Astrocyte of the hippocampus (primary cell): Measurements from ENCODE around the gene CAMK2D.
"Not testable (repeated sequence)": the region's sequence is repeated elsewhere in the genome, so short reads cannot be mapped to it uniquely, and the experiment has no call there.

ENCODE experiments used
- DNase-seq: peaks from one replicate; pipeline ENCODE4 v3.0.0; 2011; ENCODE audit warnings: low read depth, low spot score

The CAMK2D gene

DNA sequence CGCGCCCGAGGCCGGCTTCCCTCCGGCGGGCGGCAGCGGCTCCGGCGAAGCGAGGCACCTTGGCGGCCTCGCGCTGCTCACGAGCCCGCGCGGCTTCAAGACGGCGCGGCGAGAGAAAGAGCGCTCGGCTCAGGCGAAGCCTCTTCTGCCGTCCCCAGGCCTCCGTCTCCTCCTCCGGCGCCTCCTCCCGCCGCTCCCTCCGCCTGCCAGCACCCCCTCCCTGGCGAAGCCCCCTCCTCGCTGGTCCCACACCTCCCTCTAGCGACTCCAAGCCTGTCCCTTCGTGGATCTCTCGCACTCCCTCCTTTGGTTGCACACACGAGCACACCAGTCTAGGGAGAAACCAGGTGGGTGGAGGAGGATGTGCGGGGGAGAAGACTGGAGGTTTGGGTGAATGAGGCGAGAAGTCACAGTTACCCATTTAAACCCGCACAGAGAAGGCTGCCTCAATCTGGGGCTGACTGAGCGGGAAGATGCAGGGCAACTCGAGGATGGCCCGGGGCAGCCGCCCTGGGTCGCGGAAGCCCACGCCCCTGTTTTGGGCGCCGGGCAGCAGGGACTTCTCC, at the start of gene CAMK2D:
TSS of gene CAMK2D (minus strand) at position 119 of the 566 bp plus-strand sequence. CDS start 670 bp downstream, outside the sequence.
- peak; percentile 95 for DNase-seq

DNA sequence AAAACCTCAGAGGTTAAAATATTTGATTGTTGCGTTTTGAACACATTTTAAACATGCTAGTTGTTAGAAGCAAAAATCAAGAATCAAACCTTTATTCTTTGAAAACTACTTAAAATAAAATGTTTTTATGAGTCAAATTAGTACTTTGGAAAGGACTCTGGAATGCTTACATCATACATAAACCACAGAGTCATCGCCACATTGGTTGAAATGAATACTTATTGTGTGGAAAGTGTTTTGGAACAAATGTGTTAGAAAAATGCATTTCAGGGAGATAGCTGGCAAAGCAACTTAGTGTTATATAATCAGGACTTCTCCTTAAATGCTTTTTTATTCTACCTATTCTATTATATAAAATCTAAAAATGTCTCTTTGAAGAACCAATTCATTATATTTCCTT, 49.4 kb upstream of the CAMK2D start:
- DNase-seq = peak; percentile 66

DNA sequence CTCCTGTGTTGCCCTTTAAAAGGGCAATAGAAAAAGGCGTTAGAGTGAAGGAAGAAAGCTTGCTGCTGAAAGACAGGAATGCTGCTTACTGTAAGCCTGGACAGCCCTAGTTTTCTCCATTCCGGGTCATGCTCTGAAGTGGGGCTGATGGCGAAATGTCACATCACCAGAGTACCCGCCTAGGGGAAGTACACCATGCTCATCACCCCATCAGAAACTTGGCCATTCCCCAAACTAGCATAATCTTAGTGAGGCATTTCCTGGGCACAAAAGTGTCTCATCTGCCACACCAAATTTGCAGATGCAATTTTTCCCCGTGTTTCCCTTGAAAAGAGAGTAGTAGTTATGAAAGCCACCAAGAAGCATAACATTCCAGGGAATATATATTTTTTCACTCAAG, 47.8 kb upstream of the CAMK2D start:
- DNase-seq = no peak

DNA sequence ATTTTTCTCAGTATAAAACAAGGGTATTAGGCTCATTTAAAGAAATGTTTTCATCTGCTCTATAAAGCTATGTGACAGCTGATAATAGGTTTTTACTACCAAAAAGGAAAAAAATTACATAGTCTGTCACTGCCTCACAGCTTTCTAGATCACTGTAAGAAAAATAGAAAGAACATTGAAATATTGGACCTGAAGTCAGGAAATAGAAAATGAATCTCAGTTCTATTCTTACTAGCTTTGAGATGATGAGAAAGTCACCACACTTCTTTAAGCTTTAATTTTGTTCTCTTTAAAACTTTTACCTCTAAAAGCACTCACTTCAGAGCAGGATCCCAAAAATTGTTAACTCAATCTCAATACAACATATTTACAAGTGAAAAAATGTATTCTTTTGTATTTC, 45.3 kb upstream of the CAMK2D start:
- DNase-seq = no peak

DNA sequence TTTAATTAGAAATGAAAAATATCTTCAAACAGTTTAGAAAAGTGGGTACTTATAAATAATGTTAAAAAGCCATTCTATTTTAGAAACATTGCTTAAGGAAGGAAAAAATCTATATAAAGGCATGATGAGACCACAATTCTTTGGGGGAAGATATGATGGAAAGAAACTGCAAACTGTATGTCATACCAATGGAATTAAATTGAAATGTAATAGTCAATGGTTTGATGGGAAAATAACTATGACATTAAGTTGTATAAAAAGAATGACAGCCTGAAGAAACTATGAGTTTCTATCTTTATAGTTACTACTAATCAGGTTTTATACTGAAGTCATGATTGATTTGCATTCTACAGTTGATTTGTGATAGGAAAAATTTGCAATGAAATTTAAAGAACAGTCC, 40.3 kb upstream of the CAMK2D start:
- no peak for DNase-seq

DNA sequence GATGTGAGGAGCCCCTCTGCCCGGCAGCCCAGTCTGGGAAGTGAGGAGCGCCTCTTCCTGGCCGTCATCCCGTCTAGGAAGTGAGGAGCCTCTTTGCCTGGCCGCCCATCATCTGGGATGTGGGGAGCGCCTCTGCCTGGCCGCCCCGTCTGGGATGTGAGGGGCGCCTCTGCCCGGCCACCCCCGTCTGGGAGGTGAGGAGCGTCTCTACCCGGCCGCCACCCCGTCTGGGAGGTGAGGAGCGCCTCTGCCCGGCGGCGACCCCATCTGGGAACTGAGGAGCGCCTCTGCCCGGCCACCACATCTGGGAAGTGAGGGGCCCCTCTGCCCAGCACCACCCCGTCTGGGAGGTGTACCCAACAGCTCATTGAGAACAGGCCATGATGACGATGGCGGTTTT, 34.8 kb upstream of the CAMK2D start:
- not testable (repeated sequence) for DNase-seq

DNA sequence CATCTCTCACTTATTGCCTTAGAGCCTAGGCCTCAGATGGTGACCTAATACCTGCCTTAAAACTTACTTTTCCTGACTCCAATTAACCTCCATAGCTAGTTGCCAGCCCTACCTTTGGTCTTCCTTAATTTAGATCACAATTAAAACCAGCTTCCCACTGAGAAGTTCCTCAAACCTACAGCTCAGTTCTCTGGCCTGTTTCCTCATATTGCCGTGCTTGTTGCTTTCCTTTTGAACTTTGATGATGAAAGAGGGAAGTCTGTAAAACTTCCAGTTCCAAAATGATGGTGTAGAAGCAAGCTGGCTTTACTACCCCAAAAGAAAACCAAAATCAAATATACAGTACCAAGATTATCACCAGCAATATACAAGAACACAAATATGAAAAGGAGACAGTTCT, 28.9 kb upstream of the CAMK2D start:
- no peak for DNase-seq

DNA sequence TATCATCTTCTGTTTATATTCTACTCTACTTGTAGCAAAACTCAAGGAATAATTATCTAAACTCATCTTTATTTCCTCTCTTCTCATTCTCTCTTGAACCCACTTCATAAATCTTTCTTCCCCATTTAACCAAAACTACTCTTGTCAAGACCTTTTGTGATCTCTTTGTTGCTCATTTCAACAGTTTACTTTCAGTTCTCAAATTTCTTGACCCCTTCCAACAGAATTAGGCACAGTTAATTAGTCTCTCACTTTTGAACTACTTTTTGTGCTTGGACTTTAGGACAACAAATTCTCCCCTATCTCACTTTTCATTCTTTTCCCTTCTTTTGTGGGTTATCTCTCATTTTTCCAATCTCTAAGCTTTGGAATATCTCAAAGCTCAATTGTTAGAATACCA, 27.4 kb upstream of the CAMK2D start:
- DNase-seq = no peak

DNA sequence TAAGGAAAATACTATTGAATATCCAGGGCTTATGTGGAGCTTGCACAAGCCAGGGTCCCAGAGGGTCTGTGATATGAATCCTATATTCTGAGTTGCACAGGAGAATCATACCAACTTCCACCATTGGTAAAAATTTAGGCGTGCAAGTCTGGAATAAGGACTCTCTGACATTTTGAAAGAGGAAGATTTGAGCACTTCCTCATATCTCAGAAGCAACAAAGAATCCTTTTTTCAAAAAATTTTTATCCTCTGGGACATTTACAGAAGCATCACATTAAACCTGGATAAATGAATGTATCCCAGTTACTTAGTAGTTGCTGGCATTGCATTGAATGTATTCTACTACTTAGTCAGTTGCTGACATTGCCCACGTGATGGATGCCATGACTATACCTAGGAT, 24.2 kb upstream of the CAMK2D start:
- DNase-seq = no peak

DNA sequence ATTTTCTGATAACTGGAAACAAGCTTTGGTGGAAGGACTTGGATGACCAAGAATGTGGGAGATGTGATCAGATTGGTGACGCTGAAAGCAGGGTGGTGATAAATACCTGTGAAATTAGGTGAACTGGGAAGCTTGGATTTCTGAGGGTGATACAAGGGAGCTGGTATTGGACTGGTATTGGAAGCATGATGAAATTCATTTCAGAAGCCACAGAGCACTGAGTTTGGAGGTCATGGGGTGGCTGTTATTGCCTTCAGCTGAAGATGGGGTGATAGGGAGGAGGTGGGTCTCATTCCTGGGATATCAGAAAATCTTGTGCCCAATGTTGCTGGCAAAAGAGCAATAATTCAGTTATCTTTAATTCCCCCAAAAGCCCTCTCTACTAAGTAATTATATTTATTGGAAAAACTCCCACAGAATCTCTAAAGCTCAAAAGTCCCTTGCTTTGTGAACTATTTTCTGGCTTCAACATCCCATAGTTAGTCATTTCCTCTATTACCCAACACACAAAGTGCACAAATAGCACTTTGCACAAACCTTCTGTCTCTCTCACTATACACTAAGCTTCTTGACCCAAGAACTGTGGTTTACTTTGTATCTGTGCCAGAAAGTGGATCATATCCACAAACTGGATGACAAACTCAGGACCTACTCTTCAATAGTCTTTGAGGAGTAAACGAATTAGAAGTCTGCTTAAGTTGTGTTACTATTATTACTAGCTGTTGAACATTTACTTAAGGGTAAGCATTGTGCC, 23.1 kb upstream of the CAMK2D start:
- peak; percentile 82 for DNase-seq

DNA sequence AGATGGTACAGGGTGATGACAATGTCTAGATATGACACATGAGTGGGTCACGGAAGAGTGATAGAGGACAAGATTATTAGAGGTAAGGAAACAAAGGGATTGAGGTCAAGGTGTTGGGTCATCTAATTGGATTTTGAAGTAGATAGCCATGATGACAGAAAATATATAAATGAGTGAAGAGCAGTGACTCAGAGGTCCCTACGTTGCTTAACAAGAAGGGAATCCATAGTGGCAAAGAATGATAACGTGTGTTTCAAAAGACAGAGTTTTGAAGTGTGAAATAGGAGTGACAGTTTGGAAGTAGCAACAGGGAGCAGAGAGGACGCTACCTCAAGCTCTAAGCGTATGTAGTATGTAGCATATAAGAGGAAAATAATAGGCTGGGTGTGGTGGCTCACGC, 22.2 kb upstream of the CAMK2D start:
- no peak for DNase-seq

DNA sequence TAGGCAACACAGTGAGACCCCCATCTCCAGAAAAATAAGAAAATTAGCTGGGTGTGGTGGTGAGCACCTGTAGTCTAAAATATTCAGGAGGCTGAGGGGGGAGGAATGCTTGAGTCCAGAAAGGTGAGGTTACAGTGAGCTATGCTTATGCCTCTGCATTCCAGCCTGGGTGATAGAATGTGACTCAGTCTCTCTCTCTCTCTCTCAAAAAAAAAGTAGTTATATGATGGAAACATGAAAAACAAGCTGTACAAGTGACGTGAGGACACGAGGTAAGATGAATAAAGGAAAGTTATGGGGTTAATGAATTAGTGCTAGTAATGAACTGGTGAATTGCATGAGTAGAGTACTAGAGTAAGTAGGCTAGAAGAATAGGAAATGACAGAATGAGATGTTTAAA, 21.8 kb upstream of the CAMK2D start:
- no peak for DNase-seq

DNA sequence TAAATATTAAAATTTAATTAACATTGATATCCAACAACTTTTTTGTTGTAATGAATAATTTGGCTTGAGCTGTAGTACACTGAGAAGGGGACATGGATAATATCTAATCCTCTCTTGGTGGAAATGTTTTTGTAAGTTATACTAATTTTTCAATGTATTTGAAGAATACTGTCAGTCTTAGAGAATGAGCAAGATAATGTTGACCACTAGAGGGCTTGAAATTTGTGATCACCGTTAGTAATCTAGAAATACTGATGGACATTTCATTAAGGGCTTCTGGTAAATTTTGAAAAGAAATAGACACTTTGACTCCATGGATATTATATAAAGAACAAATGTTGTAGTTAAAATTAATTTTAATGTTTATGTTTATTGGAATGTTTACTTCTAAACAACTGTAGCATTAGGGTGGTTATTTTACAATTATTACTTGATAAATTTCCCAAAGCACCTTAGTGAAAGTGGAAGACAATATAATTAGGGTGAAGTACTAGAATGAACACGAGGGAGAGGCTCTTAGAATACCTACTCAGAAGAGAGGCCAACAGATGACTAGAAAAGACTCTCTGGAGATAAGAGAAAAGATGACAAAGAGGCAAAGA, 20.0 kb upstream of the CAMK2D start:
- DNase-seq = peak; percentile 50

DNA sequence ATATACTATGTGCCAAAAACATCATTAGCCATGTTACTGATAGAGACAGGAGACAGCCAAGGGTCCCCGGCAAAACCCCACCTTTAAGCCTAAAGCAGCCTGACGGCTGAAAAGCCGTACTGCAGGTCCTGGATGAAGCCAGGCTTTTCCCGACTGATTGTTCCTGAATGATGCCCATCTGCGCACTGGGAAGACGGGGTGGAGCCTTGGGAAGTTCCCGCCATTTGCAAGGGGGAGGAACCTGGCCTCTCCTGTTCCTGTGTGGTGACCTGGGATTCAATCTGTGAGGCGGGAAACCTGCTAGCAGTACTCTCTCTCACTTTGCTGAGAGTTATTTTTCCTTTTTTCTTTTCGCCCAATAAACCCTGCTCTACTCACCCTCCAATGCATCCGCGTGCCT, 15.1 kb upstream of the CAMK2D start:
- DNase-seq = no peak

DNA sequence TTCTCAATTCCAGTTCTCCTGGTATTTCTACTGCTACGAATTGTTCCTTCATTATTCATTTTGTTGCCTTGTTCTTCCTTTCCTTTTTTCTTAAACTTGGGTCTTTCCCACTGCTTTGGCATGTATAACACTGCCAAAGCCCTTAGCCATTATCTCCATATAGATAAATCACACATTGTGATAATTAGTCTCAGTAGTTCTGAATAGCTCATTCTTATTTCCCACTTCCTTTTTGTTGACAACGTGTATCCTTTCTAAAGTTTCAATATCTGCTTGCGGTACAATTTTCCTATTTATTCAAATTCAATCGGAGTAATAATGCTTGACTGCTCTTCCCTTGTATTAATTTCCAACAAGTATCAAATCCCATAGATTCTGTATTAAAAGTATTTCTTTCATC, 14.5 kb upstream of the CAMK2D start:
- no peak for DNase-seq

DNA sequence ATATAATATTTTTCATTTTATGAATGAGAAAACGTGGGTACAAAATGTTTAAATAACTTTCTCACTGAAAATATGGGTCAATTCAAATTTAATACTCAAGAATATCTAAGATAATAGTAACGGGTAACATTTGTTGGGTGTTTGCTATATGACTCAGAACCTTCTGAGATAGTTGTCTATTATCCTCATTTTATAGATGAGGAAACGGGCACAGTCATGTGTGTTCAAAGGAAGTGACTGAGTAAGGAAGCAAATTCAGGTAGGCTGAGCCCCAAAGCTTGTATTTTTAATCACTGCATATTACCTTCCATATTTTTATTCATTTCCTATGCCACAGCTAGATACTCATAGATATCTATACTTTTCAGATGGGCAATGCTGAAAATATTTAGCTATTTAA, 12.2 kb upstream of the CAMK2D start:
- DNase-seq = no peak

DNA sequence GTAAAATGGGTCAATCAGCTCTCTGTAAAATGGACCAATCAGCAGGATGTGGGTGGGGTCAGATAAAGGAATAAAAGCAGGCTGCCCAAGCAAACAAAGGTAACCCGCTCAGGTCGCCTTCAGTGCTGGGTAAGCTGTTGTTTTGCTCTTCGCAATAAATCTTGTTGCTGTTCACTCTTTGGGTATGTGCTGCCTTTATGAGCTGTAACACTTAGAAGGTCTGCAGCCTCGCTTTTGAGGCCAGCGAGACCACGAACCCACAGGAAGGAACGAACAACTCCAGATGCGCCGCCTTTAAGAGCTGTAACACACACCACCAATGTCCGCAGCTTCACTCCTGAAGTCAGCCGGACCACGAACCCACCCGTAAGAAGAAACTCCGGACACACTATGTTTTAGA, 11.5 kb upstream of the CAMK2D start:
- no peak for DNase-seq

DNA sequence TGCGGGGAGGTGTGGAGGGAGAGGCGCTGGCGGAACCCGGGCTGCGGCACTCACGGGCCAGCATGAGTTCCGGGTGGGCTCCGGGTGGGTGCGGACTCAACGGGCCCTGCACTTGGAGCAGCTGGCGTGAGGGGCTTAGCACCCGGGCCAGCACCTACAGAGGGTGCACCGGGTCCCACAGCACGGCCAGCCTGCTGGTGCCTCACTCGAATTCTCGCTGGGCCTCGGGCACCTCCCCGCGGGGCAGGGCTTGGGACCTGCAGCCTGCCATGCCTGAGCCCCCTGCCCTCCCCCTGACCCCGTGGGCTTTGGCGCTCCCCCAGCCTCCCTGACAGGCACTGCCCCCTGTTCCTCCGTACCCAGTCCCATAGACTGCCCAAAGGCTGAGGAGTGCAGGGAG, 10.8 kb upstream of the CAMK2D start:
- DNase-seq = no peak

DNA sequence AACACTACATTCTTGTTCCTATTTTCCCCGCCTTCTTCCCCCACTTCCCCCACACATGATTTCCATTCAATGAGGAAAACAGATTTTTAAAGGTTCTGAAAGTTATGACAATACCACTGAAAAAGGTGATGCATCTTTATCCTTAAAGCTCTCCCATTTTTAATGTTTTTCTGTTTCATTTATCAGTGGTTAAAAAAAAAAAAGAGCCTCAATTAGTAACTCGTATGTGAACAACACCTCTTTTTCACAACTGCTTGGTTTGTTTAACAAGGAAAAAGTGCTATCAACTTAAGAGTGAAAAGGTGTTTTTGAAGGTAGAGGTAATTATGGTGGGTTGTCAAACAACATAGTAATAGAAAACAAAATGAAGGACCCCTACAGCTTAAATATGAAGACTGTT, 8.2 kb upstream of the CAMK2D start:
- DNase-seq = no peak

DNA sequence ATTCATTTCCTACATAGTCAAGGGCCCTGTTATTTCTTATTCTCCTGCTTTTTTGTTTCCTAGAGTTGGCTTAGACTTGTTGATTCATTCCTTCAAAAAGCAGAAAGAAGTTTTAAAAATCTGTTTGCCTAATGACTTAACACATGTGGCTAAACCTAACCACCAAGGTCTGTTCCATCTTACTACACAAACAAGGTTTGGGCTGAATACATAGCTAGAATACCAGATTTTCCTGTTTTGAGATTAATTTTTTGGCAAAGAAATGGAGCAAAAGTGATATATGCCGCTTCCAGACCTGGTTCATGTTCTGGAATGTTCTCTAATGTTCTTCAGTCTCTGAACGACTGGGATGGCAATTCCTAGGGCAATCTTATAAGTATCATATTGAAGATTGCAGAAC, 7.4 kb upstream of the CAMK2D start:
- no peak for DNase-seq

DNA sequence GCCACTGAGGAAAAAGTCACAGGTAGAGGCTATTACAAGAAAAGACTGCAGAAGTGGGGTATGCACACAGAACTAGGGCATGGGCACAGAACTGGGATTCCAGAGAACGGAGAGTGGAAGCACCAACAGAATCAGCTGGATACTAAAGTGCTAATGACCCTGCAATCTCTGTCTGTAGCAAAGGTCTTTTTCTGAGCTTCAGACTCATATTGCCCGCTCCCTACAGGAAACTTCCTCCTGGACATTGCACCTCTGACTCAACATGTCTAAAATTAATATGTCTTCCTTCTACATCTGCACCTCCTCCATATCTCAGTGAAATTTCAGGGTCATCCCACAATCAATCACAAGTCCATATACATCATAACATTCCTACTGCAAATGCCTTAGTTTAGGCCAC, 5.3 kb upstream of the CAMK2D start:
- DNase-seq = no peak

DNA sequence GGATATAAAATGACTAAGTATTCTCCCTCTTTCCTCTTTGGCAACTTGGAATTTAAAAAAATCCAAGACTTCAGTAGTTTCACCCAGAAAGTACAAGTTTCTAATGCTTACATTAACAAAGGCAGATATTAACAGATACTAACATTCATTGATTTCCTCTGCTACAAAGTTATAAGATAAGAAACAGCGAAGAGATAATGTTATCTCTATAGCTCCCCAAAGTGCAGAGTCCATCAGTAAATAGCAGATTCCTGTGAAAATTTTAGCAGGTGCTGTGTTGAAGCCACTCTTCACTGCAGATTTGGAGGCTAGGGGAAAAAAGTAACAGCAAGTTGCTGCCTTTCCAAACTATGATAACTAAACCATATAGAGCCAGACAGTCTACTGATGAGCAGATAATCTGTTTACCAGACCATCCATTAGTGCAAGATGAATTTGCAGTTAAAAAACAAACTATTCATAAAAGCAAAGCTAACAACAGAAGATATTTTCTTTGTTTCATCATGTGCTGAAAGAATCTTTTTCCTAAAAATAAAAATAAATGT, 3.3 kb upstream of the CAMK2D start:
- no peak for DNase-seq

DNA sequence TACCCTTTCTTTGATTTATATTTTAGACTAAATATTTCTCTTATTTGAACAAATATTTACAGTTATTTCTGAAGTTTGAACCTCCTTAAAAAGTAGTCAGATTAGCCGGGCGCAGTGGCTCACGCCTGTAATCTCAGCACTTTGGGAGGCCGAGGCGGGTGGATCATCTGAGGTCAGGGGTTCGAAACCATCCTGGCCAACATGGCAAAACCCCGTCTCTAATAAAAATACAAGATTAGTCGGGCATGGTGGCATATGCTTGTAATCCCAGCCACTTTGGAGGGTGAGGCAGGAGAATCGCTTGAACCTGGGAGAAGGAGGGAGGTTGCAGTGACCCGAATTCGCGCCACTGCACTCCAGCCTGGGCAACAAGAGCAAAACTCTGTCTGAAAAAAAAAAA, 2.4 kb upstream of the CAMK2D start:
- DNase-seq = not testable (repeated sequence)
